ENCODE data around the gene STARD7.
A peak's percentile ranks its signal among the peaks of the same experiment; 100 is the strongest.
"Not testable (repeated sequence)": the region's sequence is repeated elsewhere in the genome, so short reads cannot be mapped to it uniquely, and the experiment has no call there.

STARD7 gene

DNA sequence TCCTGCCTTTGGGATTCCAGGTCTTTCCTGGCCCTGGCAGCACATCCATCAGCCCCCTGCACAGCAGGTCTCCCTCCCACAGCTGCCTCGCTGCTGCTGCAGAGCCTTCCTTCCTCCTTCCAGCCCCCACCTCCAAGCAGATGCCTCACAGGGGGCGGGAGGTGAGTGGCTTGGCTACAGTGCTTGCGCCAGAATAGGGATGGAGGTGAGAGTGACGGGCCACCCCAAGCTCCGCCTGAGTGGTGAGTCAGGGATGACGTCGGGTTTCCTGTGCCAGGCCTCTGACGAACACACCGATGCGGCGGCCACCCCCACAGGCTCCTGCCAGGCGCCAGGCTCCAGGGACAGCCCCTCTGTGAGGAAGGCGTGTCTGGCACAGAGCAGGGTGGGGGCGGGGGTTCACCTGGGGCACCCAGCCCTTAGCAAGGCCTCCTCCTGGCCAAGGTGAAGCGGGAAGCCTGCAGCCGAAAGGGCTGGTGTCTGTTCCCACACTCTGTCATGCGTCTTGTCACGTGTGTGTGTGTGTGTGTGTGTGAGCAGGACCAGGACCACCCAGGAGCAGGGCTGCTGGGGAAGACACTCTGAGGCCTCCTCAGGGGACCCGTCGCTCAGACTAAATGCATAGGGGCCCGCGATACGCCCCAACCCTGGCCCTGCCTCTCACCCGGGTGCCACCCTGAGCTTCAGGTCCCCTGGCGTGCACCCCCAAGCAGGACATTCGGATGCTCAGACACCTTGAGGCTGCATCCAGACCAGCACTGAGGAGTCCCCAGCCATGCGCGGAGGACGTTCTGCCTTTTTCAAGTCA, 60.0 kb downstream of the STARD7 start:
- peak; percentile 98 for DNase-seq (ENCODE audit: low read depth in 2 of 2)

DNA sequence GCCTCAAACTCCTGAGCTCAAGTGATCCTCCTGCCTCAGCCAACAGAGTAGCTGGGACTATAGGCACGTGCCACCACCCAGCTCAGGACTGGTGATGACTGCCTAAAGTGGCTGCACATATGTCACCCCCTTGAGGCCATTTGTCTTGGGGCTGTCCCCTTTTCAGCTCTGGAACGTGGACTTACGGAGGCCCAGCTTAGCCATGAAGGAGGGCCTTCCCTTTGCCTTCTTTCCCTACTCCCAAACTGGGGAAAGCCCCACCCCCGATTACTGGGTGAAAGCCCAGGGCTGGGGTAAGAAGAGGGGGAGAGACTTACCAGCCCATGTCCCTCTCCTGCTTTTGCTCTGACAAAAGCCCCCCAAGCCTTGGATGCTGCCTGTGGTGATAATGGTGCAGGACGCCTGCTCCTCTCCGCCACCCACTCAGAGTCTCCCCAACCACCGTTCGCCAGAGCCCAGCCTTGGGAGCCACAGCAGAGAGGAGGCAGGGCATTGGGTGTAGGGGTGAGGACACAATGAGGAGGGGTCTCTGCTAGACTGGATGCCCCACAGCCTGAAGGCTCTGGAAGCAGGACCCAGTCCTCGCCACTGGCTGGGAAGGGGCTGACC, 60.9 kb downstream of the STARD7 start:
- DNase-seq (ENCODE audit: low read depth in 2 of 2) = no peak

DNA sequence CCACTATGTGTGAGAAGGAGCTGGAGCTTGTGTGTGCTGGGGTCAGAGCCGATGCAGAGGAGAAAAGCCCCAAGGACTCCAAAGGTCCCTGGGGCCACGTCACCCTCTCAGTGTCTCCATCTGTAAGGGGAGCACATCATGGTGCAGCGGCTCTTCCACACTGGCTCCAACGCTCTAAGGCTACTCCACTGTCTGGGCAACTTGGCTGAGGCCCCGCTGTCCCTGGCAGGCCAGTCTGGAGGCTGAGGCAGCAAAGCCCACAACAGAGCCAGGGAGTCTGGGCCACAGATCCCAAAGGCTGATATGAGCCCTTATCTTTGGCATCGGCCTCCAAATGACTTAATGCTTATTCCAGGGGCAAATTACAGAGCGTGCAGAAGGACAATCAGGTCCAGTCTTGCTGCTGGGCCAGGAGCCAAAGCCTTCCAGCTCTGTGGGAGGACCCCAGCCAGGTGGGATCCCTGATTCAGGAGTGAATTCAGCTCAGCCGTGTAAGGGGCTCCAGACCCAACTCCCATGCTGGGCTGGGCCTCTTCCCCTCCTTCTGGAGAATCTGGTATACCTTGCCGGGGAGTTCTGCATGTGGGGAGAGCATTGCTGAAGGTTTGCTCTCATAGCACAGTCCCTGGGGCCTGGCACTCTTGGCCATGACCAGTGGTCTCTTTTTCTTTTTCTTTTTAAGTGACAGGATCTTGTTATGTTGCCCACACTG, 61.6 kb downstream of the STARD7 start:
- no peak for DNase-seq (ENCODE audit: low read depth in 2 of 2)

- DNase-seq (ENCODE audit: low read depth in 2 of 2) = peak; percentile 87 to 89
These were observed 62.3 kb downstream of the STARD7 start for GRCh38 chr2:96146153-96146880.

DNA sequence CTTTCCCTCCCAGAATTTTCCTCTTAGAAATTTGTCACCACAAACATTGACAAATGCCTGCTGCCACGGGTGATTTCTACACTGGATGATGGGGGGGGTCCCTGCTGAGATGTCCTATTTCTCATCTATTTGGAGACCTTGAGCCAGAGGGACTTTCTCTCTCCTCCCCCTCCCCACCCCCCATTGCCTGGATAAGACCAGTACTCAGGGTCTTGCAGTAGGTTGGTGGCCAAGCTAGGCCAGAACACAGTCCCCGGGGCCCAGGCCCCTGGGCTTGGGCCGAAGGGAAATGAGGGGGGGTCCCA, 62.8 kb downstream of the STARD7 start:
- no peak for DNase-seq (ENCODE audit: low read depth in 2 of 2)

DNA sequence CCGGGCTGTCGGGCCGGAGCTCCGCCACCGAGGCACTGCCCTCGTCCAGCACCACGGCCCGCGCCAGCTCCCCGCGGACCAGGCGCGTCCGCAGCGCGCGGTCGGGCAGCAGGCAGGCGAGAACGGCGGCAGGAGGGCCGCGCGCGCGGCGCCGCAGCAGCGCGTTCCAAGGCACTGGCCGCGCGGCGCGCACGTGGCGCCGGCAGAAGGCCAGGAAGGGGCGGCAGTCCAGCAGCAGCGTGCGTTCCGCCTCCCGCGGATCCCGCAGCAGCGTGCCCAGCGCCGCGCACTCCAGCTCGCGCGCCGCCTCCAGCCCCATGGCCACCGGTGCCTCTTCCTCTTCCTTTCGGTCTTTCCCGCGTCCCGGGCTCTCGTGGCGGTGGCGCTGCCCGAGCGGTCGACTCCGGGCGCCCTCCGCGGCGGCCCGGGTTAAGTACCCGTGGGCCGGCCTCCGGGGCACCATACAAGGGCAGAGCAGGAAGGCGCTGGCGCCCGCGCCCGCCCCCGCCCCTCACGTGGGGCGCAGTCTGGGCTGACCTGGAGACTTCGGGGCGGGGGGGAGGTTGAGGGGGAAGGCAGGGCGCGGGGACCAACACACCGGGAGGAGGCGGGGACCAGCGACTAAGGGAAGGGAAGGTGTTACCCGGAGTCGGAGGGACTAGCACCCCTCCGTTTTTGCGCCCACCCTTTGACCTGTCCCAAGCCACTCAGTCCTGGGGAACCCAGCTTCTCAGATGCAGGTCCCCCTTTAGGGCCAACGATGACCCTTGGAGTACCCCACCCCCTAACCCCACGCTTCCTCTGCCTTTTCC, 63.4 kb downstream of the STARD7 start, which contains the start of gene DUSP2:
DUSP2 (minus strand) TSS at position 405 of the 812 bp plus-strand sequence; CDS start at position 319, 86 bp downstream.
- DNase-seq (ENCODE audit: low read depth in 2 of 2) = peak; percentile 88 to 95

- peak in 1 of 2 donors; percentile 53 for DNase-seq (ENCODE audit: low read depth in 2 of 2)
These were observed 64.1 kb downstream of the STARD7 start for GRCh38 chr2:96144481-96145035.

DNA sequence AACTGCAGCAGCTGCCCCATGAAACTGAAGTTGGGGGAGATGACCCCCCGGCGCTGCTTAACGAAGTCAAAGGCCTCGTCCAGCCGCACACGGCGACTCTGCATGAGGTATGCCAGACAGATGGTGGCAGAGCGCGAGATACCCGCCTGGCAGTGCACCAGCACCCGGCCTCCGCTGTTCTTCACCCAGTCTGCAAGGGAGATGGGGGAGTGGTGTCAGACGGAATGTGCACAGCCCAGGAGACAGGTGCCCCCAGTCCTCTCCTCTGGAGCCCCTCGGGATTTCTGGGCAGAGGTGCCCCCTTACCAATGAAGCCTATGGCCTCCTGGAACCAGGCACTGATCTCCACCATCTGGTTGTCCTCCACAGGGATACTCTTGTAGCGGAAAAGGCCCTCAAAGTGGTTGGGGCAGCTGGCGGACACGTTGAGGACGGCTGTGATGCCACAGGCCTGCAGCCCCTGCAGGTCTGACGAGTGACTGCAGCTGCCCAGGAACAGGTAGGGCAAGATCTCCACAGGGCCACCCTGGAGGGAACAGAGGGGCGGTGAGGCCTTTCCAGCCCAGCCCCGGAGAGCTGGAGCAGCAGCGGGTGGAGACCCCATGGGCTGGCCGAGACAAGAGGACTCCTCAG, 64.7 kb downstream of the STARD7 start:
- no peak for DNase-seq (ENCODE audit: low read depth in 2 of 2)

DNA sequence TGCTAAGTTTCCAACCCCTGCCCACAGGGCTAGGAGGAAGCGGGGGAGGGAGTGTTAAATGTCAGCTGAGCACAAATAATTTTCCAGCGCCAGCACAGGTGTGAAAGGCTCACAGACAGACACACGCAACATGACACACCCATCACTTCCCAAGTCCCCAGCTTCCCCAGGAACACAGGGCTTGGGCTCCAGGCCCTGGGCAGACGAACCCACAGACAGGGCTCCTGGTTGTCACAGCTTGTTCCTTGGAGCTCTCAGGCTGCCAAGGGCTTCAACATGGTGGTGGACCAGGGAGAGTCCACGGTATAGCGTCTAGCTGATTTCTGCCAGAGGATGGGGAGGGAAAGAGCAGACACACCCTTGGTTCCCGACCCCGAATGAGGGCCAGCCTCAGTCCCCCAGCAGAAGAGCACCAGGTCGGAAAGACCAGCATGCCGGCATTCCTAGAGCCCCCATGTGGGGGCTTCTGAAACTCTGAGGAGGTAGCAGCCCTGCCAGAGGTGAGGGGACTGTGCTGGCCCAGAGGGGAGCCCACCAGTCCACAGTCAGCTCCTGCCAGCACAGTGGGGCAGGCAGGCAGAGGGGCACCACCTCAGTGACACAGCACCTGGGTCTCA, 65.3 kb downstream of the STARD7 start:
- no peak for DNase-seq (ENCODE audit: low read depth in 2 of 2)

DNA sequence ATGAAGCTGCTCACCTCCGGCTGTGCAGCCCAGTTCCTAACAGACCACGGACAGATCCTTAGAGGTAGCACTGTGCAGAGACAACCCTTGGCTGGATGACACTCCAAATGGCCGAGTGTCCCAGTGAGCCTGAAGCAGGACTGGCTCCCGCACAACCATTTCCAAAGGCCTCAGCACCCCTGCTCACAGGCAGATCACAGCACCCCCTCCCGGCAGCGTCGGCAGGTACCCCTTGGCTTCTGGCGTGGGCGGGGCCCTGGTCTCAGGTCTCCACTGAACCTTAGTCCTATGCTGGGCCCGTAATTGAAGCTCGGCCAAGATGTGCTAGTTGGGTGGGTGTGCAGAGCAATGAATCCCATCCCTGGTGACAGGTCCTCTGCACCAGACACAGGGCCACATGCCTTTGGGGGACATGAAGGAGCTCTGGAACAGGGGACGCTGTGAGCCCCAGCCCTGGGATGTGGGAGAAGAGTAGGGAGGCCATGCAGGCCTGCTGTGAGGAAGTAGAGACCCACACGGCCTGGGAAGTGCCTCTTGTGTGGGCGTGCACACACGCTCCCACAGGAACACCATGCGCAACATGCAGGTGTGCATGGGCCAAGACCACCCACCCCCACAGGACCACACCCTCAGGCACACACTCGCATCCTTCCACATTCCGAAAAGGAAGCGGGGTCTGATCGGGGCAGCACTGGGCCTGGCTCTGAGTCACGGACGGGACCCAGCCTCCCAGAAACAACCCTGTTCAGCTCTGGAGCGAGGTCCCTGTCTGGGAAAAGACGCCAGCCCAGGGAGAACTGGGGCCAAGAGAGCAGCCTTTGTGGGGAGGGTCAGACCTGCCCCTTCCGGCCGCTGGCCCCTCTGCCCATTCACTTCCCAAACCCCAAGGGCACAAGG, 66.2 kb downstream of the STARD7 start:
- peak; percentile 68 to 72 for DNase-seq (ENCODE audit: low read depth in 2 of 2)

- DNase-seq (ENCODE audit: low read depth in 2 of 2) = not testable (repeated sequence)
These were observed 67.0 kb downstream of the STARD7 start for GRCh38 chr2:96141624-96141967.

DNA sequence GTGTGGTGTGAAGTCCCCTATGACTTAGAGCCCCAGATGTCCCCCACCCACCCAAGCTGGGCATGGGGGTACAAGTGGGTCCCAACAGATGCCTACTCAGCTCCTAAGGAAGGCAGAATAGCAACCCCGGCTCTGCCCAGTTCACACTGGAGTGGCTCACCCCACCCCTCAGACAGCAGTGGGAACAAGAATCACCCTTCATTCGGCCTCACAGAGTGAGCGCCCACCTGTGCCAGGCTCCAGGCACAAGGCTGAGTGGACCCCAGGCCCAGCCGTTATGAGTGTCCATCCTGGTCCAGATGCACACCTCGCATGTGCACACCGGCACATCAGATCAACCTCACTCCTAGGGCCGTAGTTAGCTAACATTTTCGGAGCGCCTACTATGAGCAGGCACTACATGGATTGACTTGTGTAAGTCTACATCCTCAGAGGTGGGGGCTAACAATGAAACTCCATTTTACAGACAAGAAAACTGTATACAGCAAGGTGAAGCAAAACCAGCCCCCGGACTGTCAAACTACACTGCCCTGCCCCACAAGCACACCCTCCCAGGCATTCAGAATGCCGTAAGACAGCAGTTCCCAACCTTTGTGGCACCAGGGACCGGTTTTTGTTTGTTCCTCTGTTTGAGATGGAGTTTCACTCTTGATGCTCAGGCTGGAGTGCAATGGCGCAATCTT, 67.5 kb downstream of the STARD7 start:
- no peak for DNase-seq (ENCODE audit: low read depth in 2 of 2)

GRCh38 chr2:96139181-96139758, 69.4 kb downstream of the STARD7 start:
- no peak for DNase-seq (ENCODE audit: low read depth in 2 of 2)

- DNase-seq (ENCODE audit: low read depth in 2 of 2) = no peak
These were observed 70.2 kb downstream of the STARD7 start, which contains the start of gene ASTL for GRCh38 chr2:96138179-96139145. Gene ASTL (minus strand): TSS chr2:96138502. CDS start chr2:96138436, 66 bp downstream.

GRCh38 chr2:96137321-96138178, 71.1 kb downstream of the STARD7 start:
- no peak for DNase-seq (ENCODE audit: low read depth in 2 of 2)
